ENCODE data around the gene NUP93. TPM values are rescaled to one million over a fixed set of nuclear protein-coding genes. Genes with fewer than 3 reads are reported as not detected.
A peak's percentile ranks its signal among the peaks of the same experiment; 100 is the strongest.
"Not testable (repeated sequence)": the region's sequence is repeated elsewhere in the genome, so short reads cannot be mapped to it uniquely, and the experiment has no call there.

Gene NUP93
- total RNA-seq, 1 donor from 2014 or later: 81.7 TPM

DNA sequence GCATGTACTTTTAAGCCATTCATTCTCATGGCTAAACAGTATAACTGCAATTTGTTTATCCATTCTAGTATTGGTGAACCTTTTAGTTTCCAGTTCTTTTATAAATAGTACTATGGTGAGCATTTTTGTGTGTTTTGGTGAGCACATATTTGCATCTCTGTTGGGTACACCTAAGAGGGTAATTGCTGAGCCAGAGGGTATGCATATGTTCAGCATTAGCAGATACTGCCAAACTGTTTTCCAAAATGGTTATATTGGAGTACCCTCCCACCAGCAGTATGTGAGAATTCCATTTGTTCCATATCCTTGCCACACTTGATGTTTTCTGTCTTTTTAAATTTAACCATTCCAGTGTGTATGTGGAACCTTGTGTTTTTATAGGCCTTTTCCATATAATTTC, 81.0 kb downstream of the NUP93 start:
- Mint-ChIP-seq H3K4me1 (ENCODE audit: unreplicated experiment) (peaks cover 55% of the 10 kb centered on the region), H3K4me3 (ENCODE audit: unreplicated experiment) (no peak overlapping the region), H3K27ac (ENCODE audit: unreplicated experiment) (no peak overlapping the region), H3K9me3 (ENCODE audit: unreplicated experiment) (no peaks in the 10 kb centered on the region), H3K36me3 (ENCODE audit: unreplicated experiment) (peaks cover 19% of the 10 kb centered on the region), H3K27me3 (ENCODE audit: unreplicated experiment) (no peaks in the 10 kb centered on the region)
- no peak for DNase-seq (ENCODE audit: extremely low spot score, unreplicated experiment)
- TF ChIP-seq, protein P1, sequence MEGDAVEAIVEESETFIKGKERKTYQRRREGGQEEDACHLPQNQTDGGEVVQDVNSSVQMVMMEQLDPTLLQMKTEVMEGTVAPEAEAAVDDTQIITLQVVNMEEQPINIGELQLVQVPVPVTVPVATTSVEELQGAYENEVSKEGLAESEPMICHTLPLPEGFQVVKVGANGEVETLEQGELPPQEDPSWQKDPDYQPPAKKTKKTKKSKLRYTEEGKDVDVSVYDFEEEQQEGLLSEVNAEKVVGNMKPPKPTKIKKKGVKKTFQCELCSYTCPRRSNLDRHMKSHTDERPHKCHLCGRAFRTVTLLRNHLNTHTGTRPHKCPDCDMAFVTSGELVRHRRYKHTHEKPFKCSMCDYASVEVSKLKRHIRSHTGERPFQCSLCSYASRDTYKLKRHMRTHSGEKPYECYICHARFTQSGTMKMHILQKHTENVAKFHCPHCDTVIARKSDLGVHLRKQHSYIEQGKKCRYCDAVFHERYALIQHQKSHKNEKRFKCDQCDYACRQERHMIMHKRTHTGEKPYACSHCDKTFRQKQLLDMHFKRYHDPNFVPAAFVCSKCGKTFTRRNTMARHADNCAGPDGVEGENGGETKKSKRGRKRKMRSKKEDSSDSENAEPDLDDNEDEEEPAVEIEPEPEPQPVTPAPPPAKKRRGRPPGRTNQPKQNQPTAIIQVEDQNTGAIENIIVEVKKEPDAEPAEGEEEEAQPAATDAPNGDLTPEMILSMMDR (IDR thresholded peaks at IDR 0.05): no peak

DNA sequence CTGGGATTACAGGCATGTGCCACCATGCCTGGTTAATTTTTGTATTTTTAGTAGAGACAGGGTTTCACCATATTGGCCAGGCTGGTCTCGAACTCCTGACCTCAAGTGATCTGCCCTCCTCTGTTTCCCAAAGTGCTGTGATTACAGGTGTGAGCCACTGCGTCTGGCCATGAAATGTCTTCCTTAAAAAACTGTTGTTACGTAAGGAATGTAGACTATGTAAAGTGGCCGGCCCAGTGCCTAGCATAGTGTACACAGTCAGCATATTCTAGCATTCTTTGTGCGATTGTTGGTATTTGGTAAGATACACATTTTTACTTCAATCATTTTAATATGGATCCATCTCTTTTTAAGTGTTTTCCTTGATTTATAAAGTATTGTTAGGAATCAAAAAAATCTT, 81.7 kb downstream of the NUP93 start:
- H3K4me1 Mint-ChIP-seq (ENCODE audit: unreplicated experiment): peaks cover 56% of the 10 kb centered on the region

GRCh38 chr16:56812884-56813283, 83.0 kb downstream of the NUP93 start:
- no peaks in the 10 kb centered on the region for H3K27me3 Mint-ChIP-seq (ENCODE audit: unreplicated experiment)
- no peak for DNase-seq (ENCODE audit: extremely low spot score, unreplicated experiment)
- peak overlapping the region; percentile 92 for H3K27ac Mint-ChIP-seq (ENCODE audit: unreplicated experiment)
- H3K9me3 Mint-ChIP-seq (ENCODE audit: unreplicated experiment): no peaks in the 10 kb centered on the region
- no peak overlapping the region for H3K4me3 Mint-ChIP-seq (ENCODE audit: unreplicated experiment)
- H3K36me3 Mint-ChIP-seq (ENCODE audit: unreplicated experiment): peaks cover 4% of the 10 kb centered on the region
- H3K4me1 Mint-ChIP-seq (ENCODE audit: unreplicated experiment): peaks cover 52% of the 10 kb centered on the region
- TF ChIP-seq, protein P1 (IDR thresholded peaks at IDR 0.05): no peak

More for the DNA sequence above, 81.7 kb downstream of the NUP93 start:
- not testable (repeated sequence) for DNase-seq (ENCODE audit: extremely low spot score, unreplicated experiment); H3K9me3 Mint-ChIP-seq (ENCODE audit: unreplicated experiment); H3K27me3 Mint-ChIP-seq (ENCODE audit: unreplicated experiment); H3K4me3 Mint-ChIP-seq (ENCODE audit: unreplicated experiment)
- Mint-ChIP-seq H3K36me3 (ENCODE audit: unreplicated experiment) (peaks cover 13% of the 10 kb centered on the region), H3K27ac (ENCODE audit: unreplicated experiment) (peak overlapping the region; percentile 92)

GRCh38 chr16:56814537-56815432, 84.9 kb downstream of the NUP93 start:
- peaks cover 54% of the 10 kb centered on the region for H3K4me1 Mint-ChIP-seq (ENCODE audit: unreplicated experiment)
- H3K4me3 Mint-ChIP-seq (ENCODE audit: unreplicated experiment): peak overlapping the region; percentile 60
- no peaks in the 10 kb centered on the region for H3K9me3 Mint-ChIP-seq (ENCODE audit: unreplicated experiment)
- H3K36me3 Mint-ChIP-seq (ENCODE audit: unreplicated experiment): peaks cover 3% of the 10 kb centered on the region
- no peaks in the 10 kb centered on the region for H3K27me3 Mint-ChIP-seq (ENCODE audit: unreplicated experiment)
- DNase-seq (ENCODE audit: extremely low spot score, unreplicated experiment): no peak
- H3K27ac Mint-ChIP-seq (ENCODE audit: unreplicated experiment): peak overlapping the region; percentile 92
- TF ChIP-seq, protein P1 (IDR thresholded peaks at IDR 0.05): no peak

- Mint-ChIP-seq H3K27ac (ENCODE audit: unreplicated experiment) (peak overlapping the region; percentile 92), H3K4me3 (ENCODE audit: unreplicated experiment) (no peak overlapping the region), H3K4me1 (ENCODE audit: unreplicated experiment) (peaks cover 54% of the 10 kb centered on the region), H3K27me3 (ENCODE audit: unreplicated experiment) (no peaks in the 10 kb centered on the region), H3K36me3 (ENCODE audit: unreplicated experiment) (peaks cover 11% of the 10 kb centered on the region), H3K9me3 (ENCODE audit: unreplicated experiment) (no peaks in the 10 kb centered on the region)
- no peak for DNase-seq (ENCODE audit: extremely low spot score, unreplicated experiment)
- TF ChIP-seq, protein P1 (IDR thresholded peaks at IDR 0.05): no peak
These were observed 85.8 kb downstream of the NUP93 start for GRCh38 chr16:56815721-56816120.
